DMS53 treated with DMSO at 0.1 percent for 48 hours (cell line): ENCODE results near the gene SIM1.

Experiments used
- DNase-seq: peaks from one replicate; lab custom pipeline; 2025; ENCODE audit not compliant: unreplicated experiment; lab: John Stamatoyannopoulos, UW

The SIM1 gene

GRCh38 chr6:100354736-100355641 lies 109.7 kb downstream of the SIM1 start:
- peak; percentile 46 for DNase-seq

- DNase-seq, result no peak
Measured at GRCh38 chr6:100353276-100354015, 111.3 kb downstream of the SIM1 start.

GRCh38 chr6:100350139-100350538 lies 114.6 kb downstream of the SIM1 start:
- DNase-seq, result no peak

- DNase-seq, result no peak
Measured at GRCh38 chr6:100349366-100349765, 115.4 kb downstream of the SIM1 start.

GRCh38 chr6:100347901-100348550 lies 116.7 kb downstream of the SIM1 start:
- DNase-seq, result no peak

- DNase-seq, result no peak
Measured at GRCh38 chr6:100346828-100347227, 117.9 kb downstream of the SIM1 start.

GRCh38 chr6:100346203-100346602 lies 118.5 kb downstream of the SIM1 start:
- peak; percentile 22 for DNase-seq

- no peak for DNase-seq
Measured at GRCh38 chr6:100344761-100345160, 120.0 kb downstream of the SIM1 start.

GRCh38 chr6:100344321-100344720 lies 120.4 kb downstream of the SIM1 start:
- DNase-seq, result no peak

GRCh38 chr6:100343316-100344077 lies 121.2 kb downstream of the SIM1 start:
- peak; percentile 32 for DNase-seq

GRCh38 chr6:100342830-100343229 lies 121.9 kb downstream of the SIM1 start:
- no peak for DNase-seq

GRCh38 chr6:100339574-100340255 lies 125.0 kb downstream of the SIM1 start:
- no peak for DNase-seq

- DNase-seq, result no peak
Measured at GRCh38 chr6:100338090-100338489, 126.6 kb downstream of the SIM1 start.

- DNase-seq, result no peak
Measured at GRCh38 chr6:100336876-100337275, 127.8 kb downstream of the SIM1 start.

- no peak for DNase-seq
Measured at GRCh38 chr6:100335991-100336390, 128.7 kb downstream of the SIM1 start.
